ENCODE results near the gene BTBD3.

BTBD3 gene

GRCh38 chr20:11918981-11919380 lies 1.3 kb downstream of the BTBD3 start:
- Histone ChIP-seq H3K27me3 (ENCODE audit: insufficient read depth, low read depth, severe bottlenecking) (no peaks in the 10 kb centered on the region), H3K9me3 (ENCODE audit: severe bottlenecking) (no peaks in the 10 kb centered on the region), H3K27ac (peak overlapping the region; percentile 60), H3K36me3 (peaks cover 16% of the 10 kb centered on the region), H3K4me3 (ENCODE audit: low read depth, low read length) (peak overlapping the region; percentile 34)
- DNase-seq, result peak; percentile 62
- TF ChIP-seq, protein P1, sequence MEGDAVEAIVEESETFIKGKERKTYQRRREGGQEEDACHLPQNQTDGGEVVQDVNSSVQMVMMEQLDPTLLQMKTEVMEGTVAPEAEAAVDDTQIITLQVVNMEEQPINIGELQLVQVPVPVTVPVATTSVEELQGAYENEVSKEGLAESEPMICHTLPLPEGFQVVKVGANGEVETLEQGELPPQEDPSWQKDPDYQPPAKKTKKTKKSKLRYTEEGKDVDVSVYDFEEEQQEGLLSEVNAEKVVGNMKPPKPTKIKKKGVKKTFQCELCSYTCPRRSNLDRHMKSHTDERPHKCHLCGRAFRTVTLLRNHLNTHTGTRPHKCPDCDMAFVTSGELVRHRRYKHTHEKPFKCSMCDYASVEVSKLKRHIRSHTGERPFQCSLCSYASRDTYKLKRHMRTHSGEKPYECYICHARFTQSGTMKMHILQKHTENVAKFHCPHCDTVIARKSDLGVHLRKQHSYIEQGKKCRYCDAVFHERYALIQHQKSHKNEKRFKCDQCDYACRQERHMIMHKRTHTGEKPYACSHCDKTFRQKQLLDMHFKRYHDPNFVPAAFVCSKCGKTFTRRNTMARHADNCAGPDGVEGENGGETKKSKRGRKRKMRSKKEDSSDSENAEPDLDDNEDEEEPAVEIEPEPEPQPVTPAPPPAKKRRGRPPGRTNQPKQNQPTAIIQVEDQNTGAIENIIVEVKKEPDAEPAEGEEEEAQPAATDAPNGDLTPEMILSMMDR (IDR thresholded peaks at IDR 0.05; ENCODE audit: low read depth, low read length), result peak; percentile 17; the same call in 1 of the 2 replicates

GRCh38 chr20:11919581-11919980 lies 1.9 kb downstream of the BTBD3 start:
- Histone ChIP-seq H3K4me3 (ENCODE audit: low read depth, low read length) (peak overlapping the region; percentile 34), H3K27me3 (ENCODE audit: insufficient read depth, low read depth, severe bottlenecking) (no peaks in the 10 kb centered on the region), H3K36me3 (peaks cover 16% of the 10 kb centered on the region), H3K9me3 (ENCODE audit: severe bottlenecking) (no peaks in the 10 kb centered on the region), H3K27ac (peak overlapping the region; percentile 60)
- no peak for DNase-seq
- TF ChIP-seq, protein P1 (IDR thresholded peaks at IDR 0.05; ENCODE audit: low read depth, low read length), result no peak

- Histone ChIP-seq H3K27ac (no peak overlapping the region), H3K9me3 (ENCODE audit: severe bottlenecking) (no peaks in the 10 kb centered on the region), H3K36me3 (peaks cover 16% of the 10 kb centered on the region), H3K27me3 (ENCODE audit: insufficient read depth, low read depth, severe bottlenecking) (no peaks in the 10 kb centered on the region), H3K4me3 (ENCODE audit: low read depth, low read length) (no peak overlapping the region)
- no peak for DNase-seq
- TF ChIP-seq, protein P1 (IDR thresholded peaks at IDR 0.05; ENCODE audit: low read depth, low read length), result no peak
Observed at GRCh38 chr20:11920083-11920482, 2.4 kb downstream of the BTBD3 start.

DNA sequence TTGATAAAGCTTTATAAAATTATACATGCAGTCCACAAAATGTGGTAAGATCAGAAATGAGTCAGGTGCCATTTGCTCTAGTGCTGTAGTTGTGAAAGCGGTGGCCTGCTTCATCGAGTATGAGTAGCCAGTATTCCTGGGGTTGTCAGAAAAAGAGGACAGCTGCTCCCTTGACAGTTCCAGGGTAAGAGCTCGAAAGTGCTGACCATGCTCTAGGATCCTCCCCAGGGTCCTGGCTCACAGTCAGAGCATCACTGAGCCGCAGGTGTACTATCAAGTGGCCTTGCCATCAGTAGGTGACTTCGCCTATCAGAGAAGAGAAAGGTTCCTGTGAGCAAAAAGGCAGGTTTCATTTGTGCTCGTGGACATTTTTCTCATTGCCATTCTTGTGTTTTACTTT lies 3.6 kb downstream of the BTBD3 start:
- H3K36me3 ChIP-seq, result peaks cover 16% of the 10 kb centered on the region
- H3K4me3 ChIP-seq (ENCODE audit: low read depth, low read length), result no peak overlapping the region
- H3K9me3 ChIP-seq (ENCODE audit: severe bottlenecking), result no peaks in the 10 kb centered on the region
- TF ChIP-seq, protein P1 (IDR thresholded peaks at IDR 0.05; ENCODE audit: low read depth, low read length), result no peak
- no peaks in the 10 kb centered on the region for H3K27me3 ChIP-seq (ENCODE audit: insufficient read depth, low read depth, severe bottlenecking)
- no peak overlapping the region for H3K27ac ChIP-seq
- DNase-seq, result no peak

DNA sequence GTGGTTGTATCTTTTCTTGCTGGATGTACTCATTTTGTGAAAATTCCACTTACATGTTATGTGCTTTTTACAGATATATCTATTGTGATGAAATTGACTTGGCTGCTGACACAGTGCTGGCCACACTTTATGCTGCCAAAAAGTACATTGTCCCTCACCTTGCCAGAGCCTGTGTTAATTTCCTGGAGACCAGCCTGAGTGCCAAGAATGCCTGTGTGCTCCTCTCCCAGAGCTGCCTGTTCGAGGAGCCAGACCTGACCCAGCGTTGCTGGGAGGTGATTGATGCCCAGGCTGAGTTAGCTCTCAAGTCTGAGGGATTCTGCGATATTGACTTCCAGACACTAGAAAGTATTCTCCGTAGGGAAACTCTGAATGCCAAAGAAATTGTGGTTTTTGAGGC lies 4.9 kb downstream of the BTBD3 start:
- Histone ChIP-seq H3K4me3 (ENCODE audit: low read depth, low read length) (no peak overlapping the region), H3K9me3 (ENCODE audit: severe bottlenecking) (no peaks in the 10 kb centered on the region), H3K27ac (no peak overlapping the region), H3K36me3 (peaks cover 16% of the 10 kb centered on the region), H3K27me3 (ENCODE audit: insufficient read depth, low read depth, severe bottlenecking) (no peaks in the 10 kb centered on the region)
- TF ChIP-seq, protein P1 (IDR thresholded peaks at IDR 0.05; ENCODE audit: low read depth, low read length), result no peak
- no peak for DNase-seq

DNA sequence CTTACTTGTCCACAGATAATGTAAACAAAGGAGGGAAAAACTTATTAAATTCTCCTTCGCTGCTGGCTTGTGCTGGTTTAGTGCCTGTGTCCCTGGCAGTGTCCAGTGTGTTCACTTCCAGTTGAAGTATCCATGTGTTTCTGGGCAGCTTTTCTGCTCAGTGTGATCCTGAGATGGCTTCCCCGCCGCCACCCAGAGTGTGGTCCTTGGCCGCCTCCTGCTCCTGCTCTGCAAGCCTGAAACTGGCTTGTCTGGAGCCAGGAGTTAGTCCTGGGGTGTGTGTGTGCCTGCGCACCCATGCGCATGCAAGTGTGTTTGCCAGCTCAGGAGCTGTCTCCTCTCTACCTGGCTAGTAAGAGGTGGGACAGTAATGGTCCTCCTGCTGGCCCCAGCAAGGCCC lies 7.2 kb downstream of the BTBD3 start:
- no peak for DNase-seq
- Histone ChIP-seq H3K36me3 (peaks cover 16% of the 10 kb centered on the region), H3K9me3 (ENCODE audit: severe bottlenecking) (no peaks in the 10 kb centered on the region), H3K27me3 (ENCODE audit: insufficient read depth, low read depth, severe bottlenecking) (no peaks in the 10 kb centered on the region), H3K4me3 (ENCODE audit: low read depth, low read length) (no peak overlapping the region), H3K27ac (no peak overlapping the region)
- TF ChIP-seq, protein P1 (IDR thresholded peaks at IDR 0.05; ENCODE audit: low read depth, low read length), result no peak
